Memory B cell (primary cell): ENCODE measurements around the gene CXCL14.

Experiments used
- ATAC-seq: fragments of 150-1000 bp; cut with Tn5 transposase; 2 replicates; pipeline ENCODE4 v1.10.0; 2021; ENCODE audit warnings: low read depth, mild to moderate bottlenecking, moderate library complexity
- DNase-seq, 2 donors: peaks; one replicate each; pipeline ENCODE4 v3.0.0; 2022; ENCODE audit warnings: low spot score in 2 of 2
- H3K27ac Mint-ChIP-seq: one replicate; pipeline ENCODE4 v1.8.0; 2022; ENCODE audit warnings: mild to moderate bottlenecking, moderate library complexity, mixed read lengths
- H3K27me3 Mint-ChIP-seq: one replicate; pipeline ENCODE4 v1.8.0; 2022; ENCODE audit warnings: mixed read lengths
- H3K36me3 Mint-ChIP-seq: one replicate; pipeline ENCODE4 v1.8.0; 2022; ENCODE audit warnings: mild to moderate bottlenecking, mixed read lengths
- H3K4me1 Mint-ChIP-seq: one replicate; pipeline ENCODE4 v1.8.0; 2022; ENCODE audit warnings: mixed read lengths
- H3K4me3 Mint-ChIP-seq: one replicate; pipeline ENCODE4 v1.8.0; 2022; ENCODE audit warnings: mild to moderate bottlenecking, moderate library complexity, mixed read lengths
- H3K9me3 Mint-ChIP-seq: one replicate; pipeline ENCODE4 v1.8.0; 2022; ENCODE audit warnings: mixed read lengths

Gene CXCL14

GRCh38 chr5:135578685-135579341, at the start of gene CXCL14:
CXCL14 (minus strand) TSS chr5:135578991; CDS start chr5:135578778, 213 bp downstream.
- Mint-ChIP-seq H3K9me3 (no peaks in the 10 kb centered on the region), H3K4me3 (no peak within 1 kb of the TSS), H3K27me3 (peaks cover 26% of the 10 kb centered on the region), H3K36me3 (no peaks in the 10 kb centered on the region), H3K27ac (no peak within 1 kb of the TSS), H3K4me1 (no peaks in the 10 kb centered on the region)
- ATAC-seq (no peak), DNase-seq (no peak)

- H3K27ac Mint-ChIP-seq, result no peak overlapping the region
- DNase-seq (no peak), ATAC-seq (no peak)
- no peaks in the 10 kb centered on the region for H3K4me1 Mint-ChIP-seq
- no peaks in the 10 kb centered on the region for H3K36me3 Mint-ChIP-seq
- H3K9me3 Mint-ChIP-seq, result no peaks in the 10 kb centered on the region
- peaks cover 14% of the 10 kb centered on the region for H3K27me3 Mint-ChIP-seq
- H3K4me3 Mint-ChIP-seq, result no peak overlapping the region
Measured at GRCh38 chr5:135626636-135627035, 47.8 kb upstream of the CXCL14 start.

GRCh38 chr5:135625961-135626360, 47.2 kb upstream of the CXCL14 start:
- peaks cover 14% of the 10 kb centered on the region for H3K27me3 Mint-ChIP-seq
- no peaks in the 10 kb centered on the region for H3K9me3 Mint-ChIP-seq
- no peak overlapping the region for H3K4me3 Mint-ChIP-seq
- ATAC-seq, result no peak
- no peak overlapping the region for H3K27ac Mint-ChIP-seq
- no peaks in the 10 kb centered on the region for H3K4me1 Mint-ChIP-seq
- H3K36me3 Mint-ChIP-seq, result no peaks in the 10 kb centered on the region
- no peak for DNase-seq

GRCh38 chr5:135625486-135625885, 46.7 kb upstream of the CXCL14 start:
- H3K4me1 Mint-ChIP-seq, result no peaks in the 10 kb centered on the region
- ATAC-seq, result no peak
- H3K36me3 Mint-ChIP-seq, result no peaks in the 10 kb centered on the region
- no peak for DNase-seq
- peaks cover 14% of the 10 kb centered on the region for H3K27me3 Mint-ChIP-seq
- no peaks in the 10 kb centered on the region for H3K9me3 Mint-ChIP-seq
- no peak overlapping the region for H3K4me3 Mint-ChIP-seq
- no peak overlapping the region for H3K27ac Mint-ChIP-seq

- DNase-seq (no peak), ATAC-seq (no peak)
- H3K4me1 Mint-ChIP-seq, result no peaks in the 10 kb centered on the region
- no peak overlapping the region for H3K27ac Mint-ChIP-seq
- no peak overlapping the region for H3K4me3 Mint-ChIP-seq
- peaks cover 12% of the 10 kb centered on the region for H3K27me3 Mint-ChIP-seq
- H3K36me3 Mint-ChIP-seq, result no peaks in the 10 kb centered on the region
- H3K9me3 Mint-ChIP-seq, result no peaks in the 10 kb centered on the region
Measured at GRCh38 chr5:135625061-135625460, 46.3 kb upstream of the CXCL14 start.

GRCh38 chr5:135623186-135623715, 44.5 kb upstream of the CXCL14 start:
- peaks cover 15% of the 10 kb centered on the region for H3K27me3 Mint-ChIP-seq
- ATAC-seq (no peak), DNase-seq (no peak)
- no peak overlapping the region for H3K4me3 Mint-ChIP-seq
- peaks cover 6% of the 10 kb centered on the region for H3K36me3 Mint-ChIP-seq
- H3K9me3 Mint-ChIP-seq, result peaks cover 9% of the 10 kb centered on the region
- H3K27ac Mint-ChIP-seq, result no peak overlapping the region
- no peaks in the 10 kb centered on the region for H3K4me1 Mint-ChIP-seq

GRCh38 chr5:135615581-135616260, 36.9 kb upstream of the CXCL14 start:
- Mint-ChIP-seq H3K36me3 (peaks cover 6% of the 10 kb centered on the region), H3K27ac (no peak overlapping the region), H3K27me3 (peaks cover 10% of the 10 kb centered on the region), H3K4me3 (no peak overlapping the region), H3K9me3 (peaks cover 16% of the 10 kb centered on the region), H3K4me1 (no peaks in the 10 kb centered on the region)
- DNase-seq (no peak), ATAC-seq (no peak)

GRCh38 chr5:135615171-135615570, 36.4 kb upstream of the CXCL14 start:
- H3K36me3 Mint-ChIP-seq, result peaks cover 6% of the 10 kb centered on the region
- no peak overlapping the region for H3K27ac Mint-ChIP-seq
- ATAC-seq, result no peak
- H3K27me3 Mint-ChIP-seq, result peaks cover 10% of the 10 kb centered on the region
- no peaks in the 10 kb centered on the region for H3K4me1 Mint-ChIP-seq
- H3K9me3 Mint-ChIP-seq, result peaks cover 16% of the 10 kb centered on the region
- no peak for DNase-seq
- no peak overlapping the region for H3K4me3 Mint-ChIP-seq

GRCh38 chr5:135609981-135610380, 31.2 kb upstream of the CXCL14 start:
- Mint-ChIP-seq H3K4me3 (no peak overlapping the region), H3K36me3 (no peaks in the 10 kb centered on the region), H3K4me1 (no peaks in the 10 kb centered on the region), H3K9me3 (peaks cover 2% of the 10 kb centered on the region), H3K27ac (no peak overlapping the region), H3K27me3 (peaks cover 14% of the 10 kb centered on the region)
- ATAC-seq, result no peak
- DNase-seq, result no peak

GRCh38 chr5:135608761-135609443, 30.1 kb upstream of the CXCL14 start:
- Mint-ChIP-seq H3K4me3 (no peak overlapping the region), H3K27me3 (peaks cover 13% of the 10 kb centered on the region), H3K27ac (no peak overlapping the region), H3K4me1 (no peaks in the 10 kb centered on the region), H3K36me3 (no peaks in the 10 kb centered on the region), H3K9me3 (no peaks in the 10 kb centered on the region)
- DNase-seq (no peak), ATAC-seq (no peak)

- no peak for DNase-seq
- Mint-ChIP-seq H3K27ac (no peak overlapping the region), H3K9me3 (no peaks in the 10 kb centered on the region), H3K4me1 (no peaks in the 10 kb centered on the region), H3K36me3 (no peaks in the 10 kb centered on the region), H3K27me3 (peaks cover 13% of the 10 kb centered on the region), H3K4me3 (no peak overlapping the region)
- ATAC-seq, result no peak
Measured at GRCh38 chr5:135608361-135608760, 29.6 kb upstream of the CXCL14 start.

GRCh38 chr5:135606431-135606830, 27.6 kb upstream of the CXCL14 start:
- Mint-ChIP-seq H3K36me3 (no peaks in the 10 kb centered on the region), H3K4me3 (no peak overlapping the region), H3K27ac (no peak overlapping the region), H3K27me3 (peaks cover 11% of the 10 kb centered on the region), H3K4me1 (no peaks in the 10 kb centered on the region), H3K9me3 (no peaks in the 10 kb centered on the region)
- ATAC-seq (no peak), DNase-seq (no peak)

GRCh38 chr5:135605221-135605620, 26.4 kb upstream of the CXCL14 start:
- no peak overlapping the region for H3K27ac Mint-ChIP-seq

GRCh38 chr5:135604056-135604455, 25.3 kb upstream of the CXCL14 start:
- H3K27me3 Mint-ChIP-seq, result peaks cover 13% of the 10 kb centered on the region
- H3K4me1 Mint-ChIP-seq, result no peaks in the 10 kb centered on the region
- no peaks in the 10 kb centered on the region for H3K9me3 Mint-ChIP-seq
- no peak overlapping the region for H3K27ac Mint-ChIP-seq
- H3K4me3 Mint-ChIP-seq, result no peak overlapping the region
- DNase-seq, result no peak
- no peak for ATAC-seq
- H3K36me3 Mint-ChIP-seq, result no peaks in the 10 kb centered on the region

More at GRCh38 chr5:135605221-135605620, 26.4 kb upstream of the CXCL14 start:
- H3K4me3 Mint-ChIP-seq, result no peak overlapping the region
- ATAC-seq (no peak), DNase-seq (no peak)
- H3K4me1 Mint-ChIP-seq, result no peaks in the 10 kb centered on the region
- no peaks in the 10 kb centered on the region for H3K9me3 Mint-ChIP-seq
- H3K36me3 Mint-ChIP-seq, result no peaks in the 10 kb centered on the region
- H3K27me3 Mint-ChIP-seq, result peaks cover 13% of the 10 kb centered on the region
